Upper lobe of left lung (tissue), 6 donors: Measurements from ENCODE around the gene SPRY2. TPM values are rescaled to one million over a fixed set of nuclear protein-coding genes. Genes with fewer than 3 reads are reported as not detected.

Experiments used
- ATAC-seq, 2 donors: fragments of 200-7000 bp; cut with Tn5 transposase; one replicate each; pipeline ENCODE4 v1.9.1; 2022; ENCODE audit warnings: mild to moderate bottlenecking in 2 of 2, moderate library complexity in 2 of 2; ENCODE audit not compliant: low FRiP score in 2 of 2
- DNase-seq, 2 donors: peaks; one replicate each; pipeline ENCODE4 v3.0.0-alpha.2; 2019 to 2020
- H3K27ac ChIP-seq, 4 donors: fragments of 200-600 bp; sonication (generic); one replicate each; pipeline ENCODE4 v1.5.1; 2016 to 2019
- H3K27me3 ChIP-seq, 4 donors: fragments of 200-600 bp; sonication (generic); one replicate each; pipeline ENCODE4 v1.5.1; 2017 to 2019
- H3K36me3 ChIP-seq, 4 donors: fragments of 200-600 bp; sonication (generic); one replicate each; pipeline ENCODE4 v1.5.1; 2016 to 2019
- H3K4me1 ChIP-seq, 4 donors: fragments of 200-600 bp; sonication (generic); one replicate each; pipeline ENCODE4 v1.5.1; 2018 to 2019
- H3K4me3 ChIP-seq, 4 donors: fragments of 200-600 bp; sonication (generic); one replicate each; pipeline ENCODE4 v1.5.1; 2017 to 2019; ENCODE audit warnings: mild to moderate bottlenecking in 2 of 4, moderate library complexity in 1 of 4
- H3K9me3 ChIP-seq, 4 donors: fragments of 200-600 bp; sonication (generic); one replicate each; pipeline ENCODE4 v1.5.1; 2018 to 2019
- CTCF ChIP-seq, 6 experiments: fragments of 450-650 bp in 4 of 6; fragments of 200-600 bp in 2 of 6; sonication (generic) in 2 of 6; IDR thresholded peaks; one replicate each; pipeline ENCODE4 v1.5.1; 2016 to 2019; ENCODE audit warnings: antibody characterized with exemption in 6 of 6
- EP300 ChIP-seq, 4 donors: sonication (generic); formaldehyde crosslinking; IDR thresholded peaks; one replicate each; pipeline ENCODE4 v1.5.1; 2017; ENCODE audit warnings: antibody characterized with exemption in 4 of 4, control low read depth in 2 of 4
- POLR2A ChIP-seq, 4 donors: fragments of 450-650 bp; IDR thresholded peaks; one replicate each; pipeline ENCODE4 v1.5.1; 2016 to 2017; ENCODE audit warnings: antibody characterized with exemption in 4 of 4, mild to moderate bottlenecking in 2 of 4
- POLR2AphosphoS5 ChIP-seq, 2 donors: sonication (generic); formaldehyde crosslinking; IDR thresholded peaks; one replicate each; pipeline ENCODE4 v1.5.1; 2017; ENCODE audit warnings: antibody characterized with exemption in 2 of 2
- WGBS, 2 donors: methylation state at CpG; one replicate each; pipeline ENCODE4 v1.1.5; 2017 to 2018; 5-methylcytosine and 5-hydroxymethylcytosine counted together
- total RNA-seq, 6 donors: library from RNA; depleted of rRNA in 4 of 6; stranded (reverse); fragments of >200 nt in 4 of 6; gene quantifications; one replicate each; pipeline versions ENCODE4 v1.1.0 to v1.2.1, GENCODE V29; 2016 to 2021
- donor health status: DM: no; HTN: no; CAD: no; lungs with moderate emphysema.
- donor health status: DM: no; HTN: yes; CAD: no; lungs with severe emphysema.

Gene SPRY2
- total RNA-seq, 6 donors from 2014 or later = 19.3 to 76.3 (median 50.9) TPM

DNA sequence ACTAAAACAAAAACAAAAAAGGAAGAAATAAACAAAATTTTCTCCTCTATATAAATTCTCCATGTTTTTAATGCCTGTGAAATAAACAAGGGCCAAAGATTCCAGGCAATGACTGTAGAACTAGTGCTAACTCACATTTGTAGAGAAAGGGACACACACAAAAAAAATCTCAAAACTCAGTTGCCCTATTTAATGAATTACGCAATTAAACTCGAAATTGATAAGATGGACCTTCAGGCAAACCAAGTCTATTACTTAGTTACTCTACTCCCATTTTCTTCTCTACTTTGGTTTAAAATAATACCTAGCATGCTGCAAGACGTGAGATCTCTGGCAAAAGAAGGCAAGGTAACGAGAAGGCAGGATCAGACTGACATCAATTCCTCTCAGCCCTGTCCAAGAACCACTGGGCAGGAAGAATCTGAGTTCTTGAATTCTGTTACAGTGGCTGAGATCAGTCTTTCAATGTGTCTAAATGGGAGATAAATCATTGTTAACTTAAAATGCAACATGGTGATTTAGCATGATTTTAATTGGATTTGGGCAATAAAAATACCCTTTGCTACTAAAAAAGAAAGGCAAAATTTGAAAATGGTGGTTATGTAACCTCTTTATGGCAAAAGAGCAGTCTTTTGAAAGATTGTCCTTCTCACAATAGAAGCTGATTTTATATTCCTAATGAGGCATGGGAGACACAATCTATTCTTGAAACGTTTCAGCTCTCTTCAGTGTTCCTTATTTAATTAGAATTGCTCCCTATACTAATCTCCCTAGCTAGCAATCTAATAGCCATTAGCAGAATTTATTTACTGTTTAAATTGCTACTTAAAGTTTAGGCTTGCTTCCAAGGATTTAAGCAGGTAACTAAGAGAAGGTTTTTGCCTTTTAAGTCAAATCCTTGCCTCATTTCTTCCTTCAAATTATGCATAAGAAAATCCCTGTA, 25.9 kb downstream of the SPRY2 start:
- Histone ChIP-seq H3K4me3 (no peak overlapping the region), H3K27me3 (no peaks in the 10 kb centered on the region), H3K36me3 (no peaks in the 10 kb centered on the region), H3K4me1 (no peaks in the 10 kb centered on the region), H3K9me3 (no peaks in the 10 kb centered on the region), H3K27ac (no peak overlapping the region)
- no peak for ATAC-seq
- TF ChIP-seq POLR2AphosphoS5 (IDR thresholded peaks at IDR 0.05) (no peak), CTCF (IDR thresholded peaks at IDR 0.05) (no peak), EP300 (IDR thresholded peaks at IDR 0.05) (no peak), POLR2A (IDR thresholded peaks at IDR 0.05) (no peak)
- DNase-seq = no peak
- 79 to 82% methylated on average over 5 of the region's 5 CpGs for WGBS, 2 donors

DNA sequence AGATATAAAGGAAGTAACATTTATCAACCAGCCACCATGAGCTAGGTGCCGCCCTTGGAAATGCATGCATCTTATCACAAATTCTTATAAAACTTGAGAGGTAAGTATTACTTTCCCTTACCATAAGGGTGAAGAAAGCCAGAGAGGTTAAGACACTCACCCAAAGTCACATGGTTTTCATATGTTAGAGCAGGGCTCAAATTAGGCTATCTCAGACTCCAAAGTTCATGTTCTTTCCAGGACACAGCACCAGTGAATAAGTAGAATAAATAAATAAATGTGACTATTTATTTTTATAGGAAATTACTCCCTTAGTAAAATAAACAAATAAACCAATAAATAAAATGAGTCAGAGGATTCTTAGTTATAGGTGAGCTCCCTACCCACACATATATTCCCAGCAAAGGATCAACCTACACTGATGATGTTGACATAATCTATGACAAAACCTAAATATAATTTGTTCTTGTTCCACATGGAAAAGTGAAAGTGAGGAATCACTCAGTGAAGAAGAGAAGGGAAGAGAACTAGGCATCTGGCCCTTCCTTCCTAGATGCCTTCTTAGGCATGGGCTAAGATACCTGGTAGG, 27.2 kb downstream of the SPRY2 start:
- no peak for DNase-seq
- TF ChIP-seq EP300 (IDR thresholded peaks at IDR 0.05) = no peak
- TF ChIP-seq POLR2AphosphoS5 (IDR thresholded peaks at IDR 0.05) = no peak
- TF ChIP-seq CTCF (IDR thresholded peaks at IDR 0.05) = no peak
- WGBS, 2 donors = 93 to 100% methylated on average over 1 of the region's 1 CpG

DNA sequence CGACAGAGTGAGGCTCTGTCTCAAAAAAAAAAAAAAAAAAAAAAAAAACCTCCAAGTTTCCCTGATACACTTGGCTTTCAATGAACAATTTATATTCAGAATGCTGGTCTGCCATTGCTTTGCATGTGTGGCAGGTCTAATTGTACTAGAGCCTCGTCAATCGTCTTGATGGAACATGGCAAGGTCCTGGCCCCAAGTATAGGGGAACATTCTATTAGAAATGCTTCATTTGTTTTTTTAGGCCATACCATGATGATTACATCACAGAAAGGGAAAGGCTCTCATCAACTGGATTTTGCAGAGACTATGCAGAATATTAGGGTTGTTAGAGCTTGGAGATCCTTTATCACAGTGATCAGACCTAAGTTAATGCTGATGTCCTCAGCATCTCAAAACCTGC, 28.0 kb downstream of the SPRY2 start:
- Histone ChIP-seq H3K4me3 (no peak overlapping the region), H3K9me3 (no peaks in the 10 kb centered on the region), H3K4me1 (no peaks in the 10 kb centered on the region), H3K36me3 (no peaks in the 10 kb centered on the region), H3K27ac (no peak overlapping the region), H3K27me3 (no peaks in the 10 kb centered on the region)
- no peak for TF ChIP-seq POLR2AphosphoS5 (IDR thresholded peaks at IDR 0.05)
- TF ChIP-seq POLR2A (IDR thresholded peaks at IDR 0.05) = no peak
- TF ChIP-seq EP300 (IDR thresholded peaks at IDR 0.05) = no peak
- ATAC-seq = no peak
- no peak for DNase-seq
- WGBS, 2 donors = 93 to 95% methylated on average over 3 of the region's 3 CpGs

More for the DNA sequence above, 27.2 kb downstream of the SPRY2 start:
- Histone ChIP-seq H3K4me1 (no peaks in the 10 kb centered on the region), H3K27me3 (no peaks in the 10 kb centered on the region), H3K36me3 (no peaks in the 10 kb centered on the region), H3K9me3 (no peaks in the 10 kb centered on the region), H3K27ac (no peak overlapping the region), H3K4me3 (no peak overlapping the region)
- no peak for ATAC-seq

DNA sequence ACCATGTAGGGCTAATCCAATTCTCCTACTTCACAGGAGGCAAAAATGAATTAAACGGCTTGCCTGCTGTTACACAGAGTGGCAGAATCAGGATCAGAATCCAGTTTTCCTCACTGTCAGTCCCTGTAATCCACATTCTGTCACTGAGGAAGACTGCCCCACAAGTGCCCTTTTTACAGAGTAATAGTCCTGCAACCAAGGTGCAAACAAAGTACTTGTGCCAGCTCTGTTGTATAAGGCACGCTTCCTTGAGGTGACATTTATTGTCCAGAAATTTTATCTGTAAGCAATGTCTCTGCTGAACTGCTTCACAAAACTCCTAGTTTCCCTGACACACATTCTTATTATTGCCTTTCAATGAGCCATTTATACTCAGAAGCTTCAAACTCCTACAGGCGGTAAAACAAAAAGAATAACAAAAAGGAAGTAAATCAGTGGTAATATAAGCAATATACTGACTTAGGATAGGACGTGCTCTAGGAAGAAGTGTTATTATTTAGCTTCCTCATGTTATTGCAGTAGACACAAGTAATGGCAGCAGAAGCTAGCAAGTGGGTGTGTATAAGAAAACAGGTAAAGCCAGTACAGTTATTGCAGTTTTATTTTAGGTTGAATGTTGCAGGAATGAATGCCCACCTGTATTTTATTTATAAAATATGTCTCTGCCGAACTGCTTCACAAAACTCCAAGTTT, 28.8 kb downstream of the SPRY2 start:
- no peaks in the 10 kb centered on the region for H3K36me3 ChIP-seq
- no peak for DNase-seq
- peaks cover 0 to 5% (median 2%) of the 10 kb centered on the region in 4 donors for H3K4me1 ChIP-seq
- no peak overlapping the region for H3K27ac ChIP-seq
- no peak for TF ChIP-seq POLR2AphosphoS5 (IDR thresholded peaks at IDR 0.05)
- 74 to 76% methylated on average over 5 of the region's 5 CpGs for WGBS, 2 donors
- no peaks in the 10 kb centered on the region for H3K27me3 ChIP-seq
- no peaks in the 10 kb centered on the region for H3K9me3 ChIP-seq
- ATAC-seq = no peak
- no peak overlapping the region for H3K4me3 ChIP-seq

GRCh38 chr13:80309926-80310325, 31.0 kb downstream of the SPRY2 start:
- ATAC-seq (no peak), DNase-seq (no peak)
- Histone ChIP-seq H3K4me1 (peaks cover 0 to 8% (median 5%) of the 10 kb centered on the region in 4 donors), H3K27me3 (no peaks in the 10 kb centered on the region), H3K36me3 (no peaks in the 10 kb centered on the region), H3K4me3 (no peak overlapping the region), H3K27ac (no peak overlapping the region), H3K9me3 (no peaks in the 10 kb centered on the region)
- TF ChIP-seq POLR2AphosphoS5 (IDR thresholded peaks at IDR 0.05) (no peak), CTCF (IDR thresholded peaks at IDR 0.05) (no peak), POLR2A (IDR thresholded peaks at IDR 0.05) (no peak), EP300 (IDR thresholded peaks at IDR 0.05) (no peak)
- 59 to 67% methylated on average over 3 of the region's 3 CpGs for WGBS, 2 donors
